NCI-H526 treated with DMSO at 0.1 percent for 48 hours (cell line): ENCODE measurements around the gene SLC25A48.
A peak's percentile ranks its signal among the peaks of the same experiment; 100 is the strongest.
"Not testable (repeated sequence)": the region's sequence is repeated elsewhere in the genome, so short reads cannot be mapped to it uniquely, and the experiment has no call there.

Source experiments
- DNase-seq: peaks from one replicate; lab custom pipeline; 2025; lab: John Stamatoyannopoulos, UW

Gene SLC25A48

DNA sequence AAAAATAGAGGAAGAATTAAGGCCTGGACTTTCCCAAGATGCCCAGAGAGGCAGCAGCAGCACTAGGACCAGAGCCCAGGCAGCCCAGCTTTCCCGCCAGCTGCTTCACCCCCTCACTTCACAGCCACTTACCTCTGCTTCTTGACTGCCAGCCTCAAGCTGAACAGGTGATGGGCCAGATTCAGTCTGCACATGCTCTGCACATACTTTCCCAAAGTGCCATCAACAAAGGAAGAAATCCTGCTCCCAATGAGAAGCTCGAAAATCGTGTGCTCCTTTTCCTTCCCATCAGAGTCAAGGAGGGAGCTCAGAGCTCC is 4.1 kb upstream of the SLC25A48 start:
- DNase-seq = no peak

DNA sequence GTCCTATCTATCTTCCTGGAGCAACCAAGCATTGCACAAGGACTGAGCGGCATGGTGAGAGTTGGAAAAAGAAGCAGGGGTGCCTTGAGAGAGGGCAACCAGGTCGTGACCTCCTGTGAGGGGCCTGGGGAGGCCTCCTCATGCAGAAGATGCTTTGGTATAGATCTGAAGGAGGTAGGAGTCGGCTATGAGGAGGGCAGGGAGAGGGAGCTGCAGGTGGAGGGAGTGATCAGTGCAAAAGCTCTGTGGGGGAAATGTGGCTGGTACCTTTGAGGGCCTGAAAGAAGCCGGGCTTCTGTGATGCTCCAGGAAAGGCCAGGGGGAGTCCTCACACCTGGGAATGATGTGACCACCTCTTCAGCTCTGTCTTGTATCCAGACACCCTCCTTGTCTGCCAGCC is 3.6 kb upstream of the SLC25A48 start:
- no peak for DNase-seq

DNA sequence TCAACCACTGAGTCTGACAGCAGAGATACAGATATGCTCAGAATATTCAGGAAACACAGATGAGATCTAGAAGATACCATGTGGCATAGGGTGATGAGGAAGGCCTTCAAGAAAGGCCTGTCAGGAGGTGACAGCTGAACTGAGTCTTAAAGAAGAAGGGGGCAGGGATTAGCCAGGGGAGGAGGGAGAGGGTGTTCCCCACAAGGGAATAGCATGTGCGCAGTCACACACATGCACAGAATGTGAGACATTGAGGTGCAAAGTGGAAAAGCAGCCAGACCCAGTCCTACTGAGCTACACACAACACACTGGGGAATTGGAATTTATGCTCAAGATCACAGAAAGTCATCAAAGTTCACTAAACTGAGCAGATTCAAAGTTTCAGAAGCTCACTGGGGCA is 3.0 kb upstream of the SLC25A48 start:
- DNase-seq = no peak

DNA sequence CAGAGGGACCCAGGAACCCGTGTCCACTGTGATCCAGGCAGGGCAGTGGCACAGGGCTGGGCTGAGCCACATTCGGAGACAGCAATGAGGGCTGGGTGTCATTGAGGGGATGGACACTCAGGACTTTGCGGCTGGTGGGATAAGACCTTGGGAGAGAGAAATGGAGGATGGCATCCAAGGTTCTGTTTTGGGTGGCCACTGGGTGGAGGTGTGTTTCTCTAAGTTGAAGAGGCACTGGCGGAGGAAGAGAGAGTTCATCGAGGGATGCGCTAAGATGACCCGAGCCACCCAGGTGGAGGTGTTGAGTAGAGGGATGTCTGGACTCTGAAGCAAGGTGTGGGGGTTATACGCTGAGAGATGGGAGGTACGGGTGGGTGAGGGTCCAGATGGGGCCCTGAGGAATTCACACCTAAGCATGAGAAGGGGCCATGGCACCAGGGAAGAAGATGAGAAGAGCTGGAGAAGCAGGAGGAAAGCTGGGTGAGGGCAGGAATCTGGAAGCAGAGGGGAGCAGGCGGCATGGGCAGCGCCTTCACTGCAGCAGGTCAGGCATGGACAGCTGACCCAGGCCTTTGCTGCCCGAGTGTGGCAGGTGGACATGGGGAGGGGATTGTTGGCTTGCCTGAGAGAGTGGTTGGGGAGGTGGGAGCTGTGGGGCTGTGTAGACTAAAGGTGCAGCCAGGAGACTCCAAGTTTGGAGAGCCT is 2.5 kb upstream of the SLC25A48 start:
- DNase-seq = no peak

DNA sequence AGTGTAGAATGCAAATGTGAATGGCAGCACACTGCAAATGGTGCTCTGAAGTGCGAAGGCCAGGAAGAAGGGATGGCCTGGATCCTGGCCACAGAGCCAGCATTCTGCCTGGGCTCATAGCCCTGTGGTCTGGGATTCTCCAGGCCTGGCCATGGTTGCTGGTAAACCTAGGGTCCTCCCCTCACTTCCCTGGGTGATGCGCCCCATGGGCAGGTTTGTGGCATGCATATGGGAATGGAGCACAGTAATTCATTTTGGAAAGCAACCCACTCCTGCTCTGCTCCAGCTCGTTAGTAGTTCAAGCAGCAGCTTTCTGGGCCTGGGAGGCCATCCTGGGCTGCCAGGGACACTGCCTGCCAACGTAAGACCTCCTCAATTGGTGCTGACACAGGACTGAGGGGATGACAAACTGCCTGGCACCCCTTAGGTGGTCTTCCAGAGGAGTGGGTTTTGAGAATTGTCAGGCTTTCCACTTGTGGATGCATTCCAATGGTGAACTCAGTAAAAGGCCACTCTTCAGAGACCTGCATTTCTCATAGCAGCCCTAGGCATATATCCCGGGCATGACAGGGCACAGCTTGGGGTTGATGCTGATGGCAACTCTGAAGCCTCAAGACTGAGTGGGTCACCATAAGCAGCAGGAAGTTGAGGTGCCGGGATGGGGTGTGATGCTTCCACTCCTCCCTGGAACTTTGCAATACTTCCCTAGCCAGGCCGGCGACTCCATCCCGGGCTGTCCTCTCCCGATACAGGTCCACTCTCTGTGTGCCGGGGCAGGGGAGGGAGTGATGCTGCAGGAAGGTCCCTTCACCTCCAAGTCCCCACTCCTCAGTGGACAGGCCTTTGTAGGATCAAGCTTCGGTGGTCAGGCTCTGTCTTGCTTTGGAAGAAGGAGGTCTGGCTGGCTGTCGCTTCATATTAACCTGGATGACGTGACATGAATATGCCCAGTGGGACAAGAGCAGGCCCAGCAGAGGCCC is 1.2 kb upstream of the SLC25A48 start:
- DNase-seq = no peak

DNA sequence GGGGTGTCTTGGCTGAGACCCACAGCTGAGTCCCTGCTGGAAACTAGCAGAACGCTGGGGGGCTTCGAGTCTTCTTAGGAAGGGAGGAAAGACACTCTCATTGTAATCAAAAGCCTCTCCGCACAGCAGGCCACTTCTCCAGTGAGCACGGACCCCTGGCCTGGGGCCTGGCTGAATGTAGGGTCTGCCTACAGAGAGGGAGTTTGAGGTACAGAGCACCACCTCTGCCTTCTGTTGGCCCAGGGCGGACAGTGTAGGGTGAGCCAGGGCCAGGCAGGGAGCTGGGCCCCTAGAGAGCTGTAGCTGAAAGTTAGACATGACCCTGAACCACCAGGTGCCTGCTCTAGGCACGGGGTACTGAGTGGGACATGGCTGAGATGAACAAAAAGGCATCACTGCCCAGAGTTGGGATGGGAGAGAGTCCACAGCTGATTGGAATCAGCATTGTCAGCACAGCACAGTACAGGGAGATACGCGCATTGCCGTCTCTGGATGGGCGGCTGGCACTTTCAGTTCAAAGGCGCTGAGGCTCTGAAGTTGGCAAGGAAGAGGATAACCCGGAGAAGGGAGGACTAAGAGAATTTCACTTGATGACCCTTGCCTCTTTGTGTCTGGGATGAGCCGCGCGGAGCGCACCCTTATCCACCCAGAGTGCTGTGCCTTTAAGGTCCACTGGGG is 363 bp upstream of the SLC25A48 start:
- peak; percentile 15 for DNase-seq

DNA sequence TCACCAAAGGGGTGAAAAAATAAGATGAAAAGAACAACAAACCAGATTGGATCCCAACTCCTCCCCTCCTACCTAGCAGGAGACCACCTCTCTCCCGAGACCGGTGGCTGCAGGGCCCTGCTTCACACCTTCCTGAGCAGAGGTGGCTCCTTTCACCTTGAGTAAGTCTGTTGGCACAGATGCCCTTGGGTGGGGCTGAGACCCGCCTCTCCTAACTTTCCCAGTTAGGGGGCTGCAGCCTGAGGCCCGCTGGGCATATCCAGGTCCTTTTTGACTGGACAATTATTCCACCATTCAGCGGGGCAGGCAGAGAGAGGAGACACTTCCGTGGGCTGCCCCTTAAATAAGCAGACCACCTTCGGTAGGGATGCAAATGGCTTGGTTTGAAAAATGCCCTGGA is 1.3 kb downstream of the SLC25A48 start:
- no peak for DNase-seq

DNA sequence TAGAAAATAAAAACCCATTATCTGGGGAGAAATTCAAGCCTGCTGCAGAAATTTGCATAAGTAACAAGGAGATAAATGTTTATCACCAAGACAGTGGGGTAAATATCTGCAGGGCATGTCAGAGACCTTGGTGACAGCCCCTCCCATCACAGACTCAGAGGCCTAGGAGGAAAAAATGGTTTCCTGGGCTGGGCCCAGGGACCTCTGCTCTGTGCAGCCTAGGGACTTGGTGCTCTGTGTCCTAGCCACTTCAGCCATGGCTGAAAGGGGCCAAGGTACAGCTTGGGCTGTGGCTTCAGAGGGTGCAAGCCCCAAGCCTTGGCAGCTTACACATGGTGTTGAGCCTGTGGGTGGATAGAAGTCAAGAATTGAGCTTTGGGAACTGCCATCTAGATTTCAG is 3.9 kb downstream of the SLC25A48 start:
- DNase-seq = not testable (repeated sequence)

DNA sequence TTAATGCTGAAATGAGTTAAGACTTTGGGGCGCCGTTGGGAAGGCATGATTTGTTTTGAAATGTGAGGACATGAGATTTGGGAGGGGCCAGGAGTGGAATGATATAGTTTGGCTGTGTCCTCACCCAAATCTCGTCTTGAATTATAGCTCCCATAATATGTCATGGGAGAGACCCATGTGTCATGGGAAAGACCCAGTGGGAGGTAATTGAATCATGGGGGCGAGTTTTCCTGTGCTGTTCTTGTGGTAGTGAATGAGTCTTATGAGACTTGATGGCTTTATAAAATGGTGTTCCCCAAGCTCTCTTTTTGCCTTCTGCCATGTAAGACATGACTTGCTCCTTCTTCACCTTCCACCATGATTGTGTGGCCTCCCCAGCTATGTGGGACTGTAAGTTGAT is 5.1 kb downstream of the SLC25A48 start:
- DNase-seq = no peak

DNA sequence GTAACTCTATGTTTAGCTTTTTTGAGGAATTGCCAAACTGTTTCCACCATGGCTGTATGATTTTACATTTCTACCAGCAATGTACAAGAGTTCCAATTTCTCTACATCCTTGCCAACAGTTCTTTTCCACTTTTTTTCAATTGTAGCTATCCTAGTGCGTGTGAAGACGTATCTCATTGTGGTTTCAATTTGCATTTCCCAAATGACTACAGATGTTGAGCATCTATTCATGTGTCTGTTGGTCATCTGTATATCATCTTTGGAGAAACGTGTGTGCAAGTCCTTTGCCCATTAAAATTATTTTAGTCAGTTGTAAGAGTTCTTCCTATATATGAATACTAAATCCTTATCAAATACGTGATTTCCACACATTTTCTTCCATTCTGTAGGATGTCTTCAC is 6.5 kb downstream of the SLC25A48 start:
- no peak for DNase-seq

DNA sequence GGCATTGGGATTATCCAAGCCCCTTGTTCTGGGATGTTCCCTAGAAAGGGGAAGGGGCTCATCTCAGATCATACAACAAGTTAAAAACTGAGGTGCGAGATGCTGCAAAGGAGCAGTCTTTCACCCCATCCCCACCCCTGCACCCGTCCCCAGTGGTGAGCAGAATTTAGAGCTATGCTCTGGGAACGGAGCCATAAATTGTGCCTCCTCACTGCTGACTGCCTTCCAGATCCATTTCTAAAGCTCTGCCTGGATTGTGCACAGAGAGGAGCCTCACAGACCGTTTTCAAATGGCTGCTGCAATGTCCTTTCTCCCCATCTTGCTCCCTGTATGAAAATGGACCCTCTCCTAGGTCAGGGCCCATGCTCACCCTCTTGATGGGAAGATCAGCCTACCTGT is 8.3 kb downstream of the SLC25A48 start:
- no peak for DNase-seq

DNA sequence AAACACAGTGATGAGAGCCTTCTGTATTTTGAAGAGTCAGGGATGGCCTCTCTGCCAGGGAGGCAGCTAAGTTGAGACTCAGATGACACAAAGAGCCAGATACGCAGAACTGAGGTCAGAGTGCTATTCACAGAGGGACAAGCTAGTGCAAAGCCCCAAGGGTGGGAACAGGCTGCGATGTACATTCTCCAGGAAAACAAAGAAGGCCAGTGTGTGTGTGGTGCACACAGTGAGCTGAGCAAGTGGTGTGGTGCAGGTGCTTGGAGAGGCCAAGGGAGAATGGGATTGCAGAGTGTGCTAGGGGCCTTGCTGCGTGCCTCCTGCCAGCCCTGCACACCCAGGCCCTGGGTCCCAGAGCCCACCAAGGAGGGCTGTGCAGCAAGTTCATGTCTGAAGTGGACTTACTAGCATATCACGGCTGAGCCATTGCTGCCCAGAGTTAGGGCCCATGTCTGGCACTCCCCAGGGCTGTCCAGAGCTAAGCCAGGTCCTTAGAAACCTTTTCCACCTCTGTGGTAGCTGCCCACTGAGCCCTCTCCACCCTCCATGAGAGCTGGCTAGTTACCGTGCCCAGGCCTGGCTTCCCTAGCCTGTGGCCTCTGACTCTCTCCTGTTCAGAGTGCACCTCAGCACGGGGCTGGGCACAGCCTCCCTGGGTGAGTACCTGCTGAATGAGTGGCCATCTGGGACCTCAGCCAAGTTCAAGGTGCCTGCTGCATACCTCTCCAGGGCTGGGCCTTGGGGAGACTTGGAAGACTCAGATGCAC is 9.3 kb downstream of the SLC25A48 start:
- no peak for DNase-seq

DNA sequence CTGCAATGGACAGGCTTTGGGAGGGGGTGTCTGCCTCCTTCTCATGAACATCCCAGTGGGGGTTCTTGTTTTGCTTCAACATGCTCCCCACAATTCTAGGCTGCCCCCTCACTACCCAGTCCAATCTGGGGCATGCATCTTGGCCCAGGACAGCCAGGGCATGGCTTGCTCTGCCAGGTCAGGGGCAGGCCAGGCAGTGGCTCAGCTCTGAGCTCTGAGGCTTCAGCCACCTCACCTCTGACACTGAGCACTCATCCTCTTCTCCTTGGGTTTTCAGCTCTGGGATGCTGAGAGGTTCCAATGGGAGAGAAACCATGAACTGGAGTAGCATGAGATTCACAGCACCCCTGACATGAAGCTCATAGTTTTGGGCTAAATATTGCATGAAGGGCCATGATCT is 11.8 kb downstream of the SLC25A48 start:
- DNase-seq = no peak

DNA sequence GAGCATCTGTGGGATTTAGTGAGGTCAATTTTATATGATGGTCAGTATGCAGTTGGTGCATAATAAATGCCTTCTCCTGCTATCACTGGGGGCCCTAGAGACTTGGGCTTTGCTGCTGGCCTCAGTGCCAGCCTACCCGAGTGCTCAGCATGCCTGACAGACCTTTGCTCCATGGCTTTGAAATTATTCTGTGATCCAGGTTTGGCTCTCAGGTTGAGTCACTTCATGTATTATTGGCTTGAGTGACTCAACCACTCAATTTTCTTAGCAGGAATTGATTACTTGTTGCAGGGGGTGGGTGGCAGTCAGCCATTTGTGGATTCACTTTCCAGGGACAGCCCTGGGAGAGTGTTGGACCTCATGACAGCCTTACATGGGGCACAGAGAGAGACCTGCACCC is 13.5 kb downstream of the SLC25A48 start:
- DNase-seq = no peak

DNA sequence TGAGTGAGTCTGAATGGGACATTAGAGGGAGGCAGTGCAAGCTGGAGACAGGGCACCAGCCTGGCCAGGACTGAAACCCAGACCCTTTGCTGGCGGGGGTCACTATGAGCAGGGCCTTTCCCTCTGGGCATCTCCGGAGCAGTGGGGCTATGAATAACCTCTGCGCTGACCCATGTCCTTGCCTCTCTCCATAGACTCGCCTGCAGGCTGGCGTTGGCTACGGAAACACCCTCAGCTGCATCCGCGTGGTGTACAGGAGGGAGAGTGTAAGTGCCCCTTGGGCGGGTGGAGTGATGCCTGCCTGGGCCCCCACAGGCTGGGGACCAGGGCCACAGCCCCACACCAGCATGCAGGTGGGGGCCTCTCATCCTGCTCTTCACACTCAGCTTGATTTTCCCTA is 15.8 kb downstream of the SLC25A48 start:
- DNase-seq = no peak

DNA sequence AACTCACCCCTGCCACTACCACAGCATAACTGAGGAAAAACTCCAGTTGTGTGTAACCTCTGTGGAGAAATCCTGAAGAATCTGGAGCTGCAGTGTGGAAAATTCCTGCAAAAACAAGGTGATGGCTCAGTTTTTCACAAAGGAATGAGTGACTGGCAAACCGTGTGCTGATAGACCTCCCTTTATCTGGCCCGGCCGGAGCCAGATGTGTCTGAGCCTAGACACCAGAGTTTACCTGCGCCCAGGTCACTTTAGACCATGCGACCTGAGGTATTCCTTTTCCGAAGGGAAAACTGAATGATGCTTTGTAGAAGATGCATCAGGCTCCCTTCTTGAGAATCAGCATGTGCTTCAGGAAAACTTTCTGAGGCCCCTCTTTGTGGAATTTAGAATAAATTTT is 16.2 kb downstream of the SLC25A48 start:
- DNase-seq = no peak

DNA sequence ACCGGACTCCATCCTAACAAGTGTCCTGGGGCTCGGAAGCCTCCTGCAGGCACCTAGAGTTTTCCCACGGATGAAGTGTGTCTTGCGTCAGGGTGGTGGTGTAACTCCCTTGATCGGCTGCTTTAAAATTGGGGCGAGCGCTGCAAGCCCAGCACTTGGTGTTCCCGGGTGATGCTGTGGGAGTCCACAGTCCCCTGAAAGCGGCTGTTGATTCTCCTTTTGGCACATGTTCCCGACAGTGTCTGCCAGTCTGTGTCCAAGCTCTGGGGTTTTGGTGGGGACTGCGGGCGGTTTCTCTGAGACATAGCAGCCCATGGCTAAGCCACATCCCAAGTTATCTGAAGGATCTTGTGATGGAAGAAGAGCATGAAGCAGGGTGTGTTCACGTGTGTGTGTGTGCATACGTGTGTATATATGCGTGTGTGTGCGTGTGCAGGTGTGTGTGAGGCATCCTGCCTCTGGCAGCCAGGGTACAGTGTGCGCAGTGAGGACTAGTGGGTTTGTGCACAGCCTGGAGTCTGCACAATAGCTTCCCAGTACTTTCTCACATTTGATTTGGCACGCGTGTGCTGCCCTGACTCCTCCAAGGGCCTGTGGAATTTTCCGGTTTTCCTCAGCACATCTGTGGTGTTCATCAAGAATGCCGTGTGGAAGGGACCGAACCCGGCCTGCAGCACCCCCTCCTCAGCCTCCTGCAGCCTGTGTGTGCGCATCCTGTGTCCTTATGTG is 16.9 kb downstream of the SLC25A48 start:
- DNase-seq = no peak

DNA sequence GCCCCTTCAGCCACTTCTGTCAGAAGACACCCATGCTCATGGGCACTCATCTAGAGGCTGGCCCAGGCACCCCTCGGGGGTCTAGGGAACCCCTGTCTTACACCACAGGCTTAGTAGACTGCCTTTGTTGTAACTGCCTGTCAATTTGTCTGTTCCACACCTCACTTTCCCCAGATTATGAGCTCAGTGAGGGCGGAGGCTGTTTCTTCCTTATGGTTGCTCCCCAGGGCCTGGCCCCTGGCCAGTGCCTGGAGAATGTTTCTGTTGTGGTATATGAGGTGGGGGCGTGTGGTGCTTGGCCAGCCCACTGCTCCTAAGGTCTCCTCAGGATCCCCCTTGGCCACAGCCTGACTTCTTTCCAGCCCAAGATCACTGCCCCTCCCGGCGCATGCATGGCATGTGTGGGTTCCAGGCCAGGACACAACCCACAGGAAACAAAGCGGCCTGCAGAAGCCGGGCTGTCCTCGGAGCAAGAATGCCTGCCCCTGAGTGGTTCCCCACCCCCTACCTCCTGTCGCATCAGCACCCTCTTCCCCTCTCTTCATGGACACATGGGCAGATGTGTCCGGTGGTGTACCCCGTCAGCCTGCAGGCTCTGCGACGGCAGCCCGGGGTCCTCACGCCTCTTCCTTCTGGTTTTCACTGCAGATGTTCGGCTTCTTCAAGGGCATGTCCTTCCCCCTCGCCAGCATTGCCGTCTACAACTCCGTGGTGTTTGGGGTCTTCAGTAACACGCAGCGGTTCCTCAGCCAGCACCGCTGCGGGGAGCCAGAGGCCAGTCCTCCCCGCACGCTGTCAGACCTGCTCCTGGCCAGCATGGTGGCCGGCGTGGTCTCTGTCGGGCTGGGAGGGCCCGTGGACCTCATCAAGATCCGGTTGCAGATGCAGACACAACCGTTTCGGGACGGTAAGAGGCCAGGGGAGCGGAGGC is 17.7 kb downstream of the SLC25A48 start:
- DNase-seq = no peak

DNA sequence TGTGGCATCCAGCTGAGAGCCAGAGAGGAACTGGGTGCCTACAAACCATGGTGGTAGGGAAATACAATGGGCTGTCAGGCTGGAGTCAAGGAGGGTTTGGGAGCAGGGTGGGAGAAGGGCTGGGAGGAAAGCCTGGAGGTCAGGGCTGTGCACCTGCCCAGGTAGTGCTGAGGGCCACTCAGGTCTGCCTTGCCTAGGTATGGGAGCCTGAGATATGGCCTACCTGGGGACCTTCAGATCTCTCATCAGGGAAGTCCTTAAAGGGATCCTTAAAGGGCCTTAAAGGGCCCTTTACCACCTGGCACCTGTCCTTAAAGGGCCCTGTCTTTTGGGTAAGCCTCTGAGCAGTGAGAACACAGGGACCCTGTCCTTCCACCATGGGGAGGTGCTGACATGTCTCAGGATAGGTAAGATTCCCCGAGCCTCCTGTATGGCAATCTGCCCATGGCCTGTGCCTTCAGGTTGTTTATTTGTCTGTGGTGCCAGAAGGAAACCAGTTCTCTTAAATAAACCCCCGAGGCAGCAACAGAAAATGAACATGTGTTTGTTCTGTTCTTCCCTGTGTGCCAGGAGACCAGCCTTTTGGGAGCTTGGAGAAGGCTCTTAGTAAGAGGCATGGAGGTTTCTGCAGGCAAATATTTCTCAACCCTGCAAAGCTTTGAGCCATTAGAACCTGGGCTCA is 23.3 kb downstream of the SLC25A48 start:
- DNase-seq = no peak

DNA sequence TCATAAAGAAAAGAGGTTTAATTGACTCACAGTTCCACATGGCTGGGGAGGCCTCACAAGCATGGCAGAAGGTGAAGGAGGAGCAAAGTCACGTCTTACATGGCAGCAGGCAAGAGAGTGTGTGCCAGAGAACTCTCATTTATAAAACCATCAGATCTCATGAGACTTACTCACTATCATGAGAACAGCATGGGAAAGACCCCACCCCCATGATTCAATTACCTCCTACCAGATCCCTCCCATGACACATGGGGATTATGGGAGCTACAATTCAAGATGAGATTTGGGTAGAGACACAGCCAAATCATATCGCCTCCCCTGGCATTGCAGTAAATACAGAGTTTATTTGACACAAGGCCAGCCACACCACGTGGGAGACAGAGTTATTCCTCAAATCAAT is 24.7 kb downstream of the SLC25A48 start:
- not testable (repeated sequence) for DNase-seq
